HFF-Myc (cell line): Measurements from ENCODE around the gene PXDN.
"Not testable (repeated sequence)": the region's sequence is repeated elsewhere in the genome, so short reads cannot be mapped to it uniquely, and the experiment has no call there.

ENCODE experiments used
- DNase-seq: peaks from one replicate; pipeline ENCODE4 v3.0.0-alpha.2; 2011; ENCODE audit warnings: low read depth; ENCODE audit errors: extremely low read depth
- H3K4me3 ChIP-seq: replicated peaks from 2 replicates; pipeline ENCODE4 v1.5.1; 2011; ENCODE audit warnings: low read depth, mild to moderate bottlenecking, control low read depth, low read length
- CTCF ChIP-seq: IDR thresholded peaks from 2 replicates; pipeline ENCODE4 v1.5.1; 2012; ENCODE audit warnings: mild to moderate bottlenecking, low read depth, low read length, control low read depth; ENCODE audit errors: missing control alignments

The PXDN gene

GRCh38 chr2:1685078-1685956, 59.0 kb downstream of the PXDN start:
- TF ChIP-seq CTCF: no peak
- H3K4me3 ChIP-seq: no peak overlapping the region
- DNase-seq: no peak

GRCh38 chr2:1683297-1683696, 61.0 kb downstream of the PXDN start:
- no peak for DNase-seq
- TF ChIP-seq CTCF: no peak
- no peak overlapping the region for H3K4me3 ChIP-seq

- DNase-seq: no peak
- TF ChIP-seq CTCF: no peak
- no peak overlapping the region for H3K4me3 ChIP-seq
Measured at GRCh38 chr2:1682181-1682440, 62.2 kb downstream of the PXDN start.

- no peak for TF ChIP-seq CTCF
- no peak for DNase-seq
- H3K4me3 ChIP-seq: no peak overlapping the region
Measured at GRCh38 chr2:1681323-1682180, 62.8 kb downstream of the PXDN start.

GRCh38 chr2:1681017-1681318, 63.3 kb downstream of the PXDN start:
- no peak for TF ChIP-seq CTCF
- H3K4me3 ChIP-seq: no peak overlapping the region

GRCh38 chr2:1680222-1681016, 63.9 kb downstream of the PXDN start:
- no peak for TF ChIP-seq CTCF
- H3K4me3 ChIP-seq: no peak overlapping the region
- no peak for DNase-seq

More at GRCh38 chr2:1681017-1681318, 63.3 kb downstream of the PXDN start:
- no peak for DNase-seq

GRCh38 chr2:1679488-1680039, 64.8 kb downstream of the PXDN start:
- not testable (repeated sequence) for DNase-seq, H3K4me3 ChIP-seq

GRCh38 chr2:1679065-1679464, 65.2 kb downstream of the PXDN start:
- not testable (repeated sequence) for H3K4me3 ChIP-seq, DNase-seq
